ENCODE measurements around the gene GTF2A1.

DNA sequence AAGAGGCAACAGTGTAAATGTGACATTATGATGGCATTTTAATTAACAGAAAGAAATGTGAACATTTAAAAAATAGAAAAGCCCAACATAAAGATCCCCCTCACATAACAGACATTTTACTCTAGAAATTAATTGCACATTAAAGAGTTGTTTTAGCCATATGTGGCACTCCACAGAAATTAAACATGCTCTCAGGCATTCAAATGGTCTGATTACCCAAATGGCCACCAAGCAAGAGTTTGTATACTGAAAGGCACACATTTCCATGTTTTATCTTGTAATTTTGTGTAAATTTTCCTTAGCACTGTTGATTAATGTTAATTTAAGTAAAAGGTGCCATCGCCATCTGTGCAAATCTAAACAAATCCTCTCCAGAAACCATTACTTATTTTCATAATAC lies 43.5 kb downstream of the GTF2A1 start:
- TF ChIP-seq CTCF (IDR thresholded peaks at IDR 0.05) (no peak), POLR2A (IDR thresholded peaks at IDR 0.05) (no peak)
